ENCODE results near the gene ABCC1. TPM values are rescaled to one million over a fixed set of nuclear protein-coding genes. Genes with fewer than 3 reads are reported as not detected.

ABCC1 gene
- total RNA-seq, 2 experiments from 2014 or later: 42.9 to 44.8 TPM

DNA sequence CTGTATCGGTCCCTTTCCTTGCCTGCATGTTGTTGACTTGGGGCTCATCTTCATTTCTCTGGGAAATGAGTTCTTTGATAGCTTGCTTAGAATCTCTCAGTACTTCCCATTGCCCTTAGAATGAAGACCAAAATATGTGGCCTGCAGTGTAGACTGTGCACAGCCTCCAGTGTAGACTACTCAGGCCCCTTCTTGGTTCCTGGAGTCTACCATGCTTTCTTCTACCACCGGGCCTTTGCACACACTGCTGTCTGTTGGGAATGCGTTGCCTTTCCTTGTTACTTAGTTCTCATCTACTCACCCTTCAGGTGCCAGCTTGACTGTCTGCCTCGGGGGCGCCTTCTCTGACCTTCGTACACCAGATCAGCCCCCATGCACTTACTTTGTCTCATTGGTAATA is 82.0 kb downstream of the ABCC1 start:
- DNase-seq (no peak), ATAC-seq (ENCODE audit: poor library complexity) (no peak)
- Mint-ChIP-seq H3K27ac (peak overlapping the region; percentile 69), H3K36me3 (ENCODE audit: low read depth) (peaks cover 52% of the 10 kb centered on the region), H3K4me3 (no peak overlapping the region), H3K27me3 (no peaks in the 10 kb centered on the region), H3K9me3 (no peaks in the 10 kb centered on the region), H3K4me1 (ENCODE audit: low read depth) (peaks cover 17% of the 10 kb centered on the region)
- H3K4me3 ChIP-seq (ENCODE audit: low read length): no peak overlapping the region
- CTCF ChIA-PET: interaction anchor here (1.4 kb wide), 1 partner anchor 8 kb away, joined by 3 read pairs; no protein-coding TSS in a partner anchor
- peaks cover 22% of the 10 kb centered on the region for H3K4me1 ChIP-seq (ENCODE audit: insufficient read depth, low read length)
- POLR2A ChIA-PET: no interaction called here
- H3K9me3 ChIP-seq (ENCODE audit: control insufficient read depth in 1 of 2, insufficient read depth in 1 of 2, low read length in 2 of 2): no peaks in the 10 kb centered on the region
- no peak overlapping the region for H3K27ac ChIP-seq (ENCODE audit: low read depth in 1 of 2, low read length in 2 of 2)
- intact Hi-C loops (cut with DNase I, micrococcal nuclease): no loop called here
- TF ChIP-seq, protein P1, sequence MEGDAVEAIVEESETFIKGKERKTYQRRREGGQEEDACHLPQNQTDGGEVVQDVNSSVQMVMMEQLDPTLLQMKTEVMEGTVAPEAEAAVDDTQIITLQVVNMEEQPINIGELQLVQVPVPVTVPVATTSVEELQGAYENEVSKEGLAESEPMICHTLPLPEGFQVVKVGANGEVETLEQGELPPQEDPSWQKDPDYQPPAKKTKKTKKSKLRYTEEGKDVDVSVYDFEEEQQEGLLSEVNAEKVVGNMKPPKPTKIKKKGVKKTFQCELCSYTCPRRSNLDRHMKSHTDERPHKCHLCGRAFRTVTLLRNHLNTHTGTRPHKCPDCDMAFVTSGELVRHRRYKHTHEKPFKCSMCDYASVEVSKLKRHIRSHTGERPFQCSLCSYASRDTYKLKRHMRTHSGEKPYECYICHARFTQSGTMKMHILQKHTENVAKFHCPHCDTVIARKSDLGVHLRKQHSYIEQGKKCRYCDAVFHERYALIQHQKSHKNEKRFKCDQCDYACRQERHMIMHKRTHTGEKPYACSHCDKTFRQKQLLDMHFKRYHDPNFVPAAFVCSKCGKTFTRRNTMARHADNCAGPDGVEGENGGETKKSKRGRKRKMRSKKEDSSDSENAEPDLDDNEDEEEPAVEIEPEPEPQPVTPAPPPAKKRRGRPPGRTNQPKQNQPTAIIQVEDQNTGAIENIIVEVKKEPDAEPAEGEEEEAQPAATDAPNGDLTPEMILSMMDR (IDR thresholded peaks at IDR 0.05): no peak
- no peaks in the 10 kb centered on the region for H3K27me3 ChIP-seq (ENCODE audit: control insufficient read depth in 1 of 2, insufficient read depth in 2 of 2, low read length in 2 of 2)
- peaks cover 46% of the 10 kb centered on the region for H3K36me3 ChIP-seq (ENCODE audit: insufficient read depth, low read length)

DNA sequence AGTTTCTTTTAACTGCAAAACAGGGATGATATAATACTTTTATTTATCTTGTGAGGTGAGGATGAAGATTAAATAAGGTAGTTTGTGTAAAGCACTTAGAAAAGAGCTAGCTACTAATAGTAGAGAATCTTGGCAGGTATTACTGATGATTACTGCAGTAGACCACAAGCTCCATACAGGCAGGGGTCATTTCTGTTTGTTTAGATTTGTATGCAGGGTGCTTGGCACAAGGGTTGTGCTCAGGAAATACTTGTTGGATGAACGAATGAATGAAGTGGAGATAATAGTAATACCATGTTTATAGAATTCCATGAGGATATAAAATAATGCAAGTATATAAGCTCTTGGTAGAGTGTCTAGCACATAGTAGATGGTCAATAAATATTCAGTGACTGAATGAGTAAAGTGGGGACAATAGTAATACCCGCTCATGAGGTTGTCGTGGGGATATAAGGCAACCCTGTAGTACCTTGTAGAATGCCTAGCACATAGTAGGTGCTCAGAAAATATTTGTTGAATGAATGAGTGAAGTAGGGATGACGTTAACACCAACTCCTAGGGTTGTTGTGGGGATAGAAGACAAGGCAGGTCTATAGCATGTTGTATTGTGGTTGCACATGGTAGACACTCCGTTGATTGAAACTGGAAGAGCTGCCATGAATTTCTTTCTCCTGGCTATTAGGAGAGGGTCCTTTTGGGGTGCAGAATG is 83.0 kb downstream of the ABCC1 start:
- ATAC-seq (ENCODE audit: poor library complexity) (no peak), DNase-seq (no peak)
- Mint-ChIP-seq H3K27ac (peak overlapping the region; percentile 87), H3K4me1 (ENCODE audit: low read depth) (peaks cover 17% of the 10 kb centered on the region), H3K36me3 (ENCODE audit: low read depth) (peaks cover 60% of the 10 kb centered on the region), H3K4me3 (no peak overlapping the region), H3K27me3 (no peaks in the 10 kb centered on the region), H3K9me3 (no peaks in the 10 kb centered on the region)
- peaks cover 49% of the 10 kb centered on the region for H3K36me3 ChIP-seq (ENCODE audit: insufficient read depth, low read length)
- CTCF ChIA-PET: interaction anchor here (0.6 to 1.4 kb wide), 3 partner anchors 9 to 89 kb away, joined by 3 to 4 read pairs (median 3); no protein-coding TSS in a partner anchor
- POLR2A ChIA-PET: interaction anchor here (1.4 to 2.0 kb wide), 4 partner anchors 8 to 144 kb away, joined by 4 to 10 read pairs (median 8); partner anchors contain the start of gene CEP20
- H3K27me3 ChIP-seq (ENCODE audit: control insufficient read depth in 1 of 2, insufficient read depth in 2 of 2, low read length in 2 of 2): no peaks in the 10 kb centered on the region
- TF ChIP-seq, protein P1 (IDR thresholded peaks at IDR 0.05): no peak
- no peak overlapping the region for H3K4me3 ChIP-seq (ENCODE audit: low read length)
- H3K27ac ChIP-seq (ENCODE audit: low read depth in 1 of 2, low read length in 2 of 2): peak overlapping the region in 1 of 2 donors; percentile 41
- no peaks in the 10 kb centered on the region for H3K9me3 ChIP-seq (ENCODE audit: control insufficient read depth in 1 of 2, insufficient read depth in 1 of 2, low read length in 2 of 2)
- intact Hi-C loops (cut with DNase I, micrococcal nuclease): no loop called here
- H3K4me1 ChIP-seq (ENCODE audit: insufficient read depth, low read length): peaks cover 20% of the 10 kb centered on the region

DNA sequence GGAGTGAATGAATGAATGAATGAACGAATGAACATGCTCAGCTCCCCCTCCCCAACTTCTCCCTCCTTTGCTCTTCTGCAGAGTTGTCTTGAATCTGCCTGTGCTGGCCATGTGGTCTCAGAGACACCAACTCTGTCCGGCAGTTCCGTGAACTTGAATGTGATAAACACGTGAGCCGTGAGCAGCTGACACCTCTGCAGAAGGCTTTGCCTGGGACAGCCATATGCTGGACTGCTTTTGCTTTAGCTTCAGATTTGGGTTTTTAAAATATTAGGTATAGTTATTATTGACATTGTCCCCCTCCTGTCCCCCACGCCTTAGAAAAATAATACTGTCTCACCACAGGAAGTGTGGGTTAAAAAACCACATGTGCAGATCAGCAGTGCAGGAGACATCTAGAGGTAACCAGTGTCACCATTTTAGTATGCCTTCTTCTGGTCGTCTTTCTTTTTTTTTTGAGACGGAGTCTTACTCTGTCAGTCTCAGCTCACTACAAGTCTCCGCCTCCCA is 83.8 kb downstream of the ABCC1 start:
- Histone ChIP-seq H3K4me1 (ENCODE audit: insufficient read depth, low read length) (peaks cover 20% of the 10 kb centered on the region), H3K36me3 (ENCODE audit: insufficient read depth, low read length) (peaks cover 52% of the 10 kb centered on the region), H3K4me3 (ENCODE audit: low read length) (peak overlapping the region; percentile 1), H3K27me3 (ENCODE audit: control insufficient read depth in 1 of 2, insufficient read depth in 2 of 2, low read length in 2 of 2) (no peaks in the 10 kb centered on the region), H3K9me3 (ENCODE audit: control insufficient read depth in 1 of 2, insufficient read depth in 1 of 2, low read length in 2 of 2) (no peaks in the 10 kb centered on the region), H3K27ac (ENCODE audit: low read depth in 1 of 2, low read length in 2 of 2) (peak overlapping the region in 1 of 2 donors; percentile 41)
- peak in 6 of 14 experiments; percentile 3 to 82 (median 48) for DNase-seq
- Mint-ChIP-seq H3K9me3 (no peaks in the 10 kb centered on the region), H3K4me3 (peak overlapping the region; percentile 40), H3K4me1 (ENCODE audit: low read depth) (peaks cover 23% of the 10 kb centered on the region), H3K36me3 (ENCODE audit: low read depth) (peaks cover 60% of the 10 kb centered on the region), H3K27ac (peak overlapping the region; percentile 87), H3K27me3 (no peaks in the 10 kb centered on the region)
- ATAC-seq (ENCODE audit: poor library complexity): peak; percentile 93
- intact Hi-C loops (cut with DNase I, micrococcal nuclease): loop anchor here in 1 of 2 experiments (1.0 kb wide), 1 partner anchor 145 kb away; the partner anchor contains the start of gene CEP20
- TF ChIP-seq, protein P1 (IDR thresholded peaks at IDR 0.05): no peak
- ChIA-PET POLR2A (interaction anchor here (0.7 to 2.0 kb wide), 5 partner anchors 9 to 145 kb away, joined by 4 to 10 read pairs (median 6); partner anchors contain the start of gene CEP20), CTCF (interaction anchor here (0.6 to 1.3 kb wide), 2 partner anchors 83 to 89 kb away, joined by 3 to 4 read pairs; no protein-coding TSS in a partner anchor)

All from CD4-positive, alpha-beta T cell (primary cell).